NK-92 treated with Interleukin-12 subunit alpha and Interleukin-12 subunit beta, amount 100 ng/mL, for 24 hours (cell line): ENCODE results near the gene ACP7.
"Not testable (repeated sequence)": the region's sequence is repeated elsewhere in the genome, so short reads cannot be mapped to it uniquely, and the experiment has no call there.

Experiments
- DNase-seq: peaks from one replicate; lab custom pipeline; 2025; lab: John Stamatoyannopoulos, UW

Gene ACP7

DNA sequence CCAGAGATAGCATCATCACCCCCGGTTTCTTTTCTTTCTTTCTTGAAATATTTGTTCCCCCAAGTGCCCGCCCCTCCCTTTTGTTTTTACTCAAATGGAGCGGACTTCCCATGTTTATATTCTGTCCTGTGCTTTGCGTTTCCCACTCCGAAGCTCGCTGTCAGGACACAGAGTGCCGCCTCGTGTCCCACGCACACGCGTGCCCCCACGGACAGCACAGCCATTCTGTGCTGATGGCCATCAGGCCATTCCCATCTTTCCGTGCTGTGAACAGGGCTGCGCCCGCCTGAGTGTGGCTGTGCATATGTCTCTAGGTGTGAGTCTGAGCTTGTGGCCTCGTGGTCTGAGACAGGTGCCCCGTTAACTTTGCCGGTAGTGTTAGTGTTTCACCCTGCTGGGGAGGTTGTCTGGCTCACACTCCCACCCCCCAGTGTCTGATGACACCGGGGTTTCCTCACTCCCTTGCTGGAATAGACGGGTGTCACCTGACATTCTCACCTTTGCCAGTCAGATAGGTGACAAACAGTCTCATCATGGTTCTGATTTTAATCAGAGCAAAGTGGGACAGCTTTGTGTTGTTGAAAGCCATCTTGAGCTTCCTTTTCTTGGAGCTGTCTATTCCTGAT lies 48.3 kb downstream of the ACP7 start:
- no peak for DNase-seq

DNA sequence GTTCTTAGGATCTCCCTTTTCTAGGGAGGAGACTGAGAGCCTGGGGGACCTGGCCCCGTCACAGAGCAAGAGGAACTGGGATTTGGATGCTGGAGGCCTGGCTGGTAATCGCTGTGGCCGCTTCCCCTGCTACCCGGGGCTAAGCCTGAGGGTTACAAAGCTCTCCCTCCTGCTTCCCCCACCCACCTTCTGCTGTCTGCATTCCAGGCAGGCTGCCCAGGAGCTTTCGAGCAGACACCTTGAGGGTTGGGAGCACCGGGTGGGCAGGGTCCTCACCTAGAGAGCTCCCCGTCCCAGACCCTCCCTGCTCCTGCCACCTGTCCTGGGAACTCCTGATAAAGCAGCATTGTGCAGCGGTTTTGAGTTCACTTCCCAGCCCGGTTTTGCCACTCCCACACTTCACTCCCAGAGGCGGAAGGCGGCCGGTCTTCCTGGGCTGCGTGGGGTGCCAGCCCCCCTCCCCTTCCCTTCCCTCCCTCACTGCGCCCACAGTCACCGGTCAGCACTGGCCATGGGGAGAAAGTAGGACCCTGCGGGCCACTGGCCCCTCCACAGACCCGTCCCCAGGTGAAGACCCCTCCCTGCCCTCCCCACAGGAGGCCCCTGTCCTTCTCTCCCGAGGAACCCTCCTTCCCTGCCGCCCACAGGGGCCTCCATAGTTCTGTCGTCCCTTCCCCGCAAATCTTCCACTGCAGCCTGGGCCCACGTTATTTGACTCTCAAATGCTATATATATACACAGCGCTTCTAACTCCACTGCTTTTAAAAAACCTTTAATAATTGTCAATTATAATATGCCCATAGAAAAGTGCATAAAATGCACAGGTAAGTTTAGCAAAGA lies 49.5 kb downstream of the ACP7 start:
- DNase-seq, result no peak

DNA sequence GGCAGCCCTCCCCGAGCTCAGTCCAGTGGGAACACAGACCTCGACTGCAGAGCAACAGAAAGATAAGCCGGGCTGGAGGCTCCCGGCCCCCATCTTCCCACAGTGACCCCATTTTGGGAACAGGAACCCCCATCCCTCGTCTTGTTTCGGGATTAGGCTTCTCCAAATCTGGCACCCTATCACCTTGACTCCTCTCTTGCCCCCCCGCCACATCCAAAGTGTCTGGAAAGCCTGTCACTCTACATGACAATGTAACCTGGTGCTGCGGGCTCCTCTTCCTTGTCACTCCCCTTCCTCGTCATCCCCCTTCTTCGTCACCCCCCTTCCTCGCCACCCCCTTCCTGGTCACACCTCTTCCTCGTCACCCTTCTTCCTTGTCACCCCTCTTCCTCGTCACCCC lies 51.5 kb downstream of the ACP7 start:
- no peak for DNase-seq

DNA sequence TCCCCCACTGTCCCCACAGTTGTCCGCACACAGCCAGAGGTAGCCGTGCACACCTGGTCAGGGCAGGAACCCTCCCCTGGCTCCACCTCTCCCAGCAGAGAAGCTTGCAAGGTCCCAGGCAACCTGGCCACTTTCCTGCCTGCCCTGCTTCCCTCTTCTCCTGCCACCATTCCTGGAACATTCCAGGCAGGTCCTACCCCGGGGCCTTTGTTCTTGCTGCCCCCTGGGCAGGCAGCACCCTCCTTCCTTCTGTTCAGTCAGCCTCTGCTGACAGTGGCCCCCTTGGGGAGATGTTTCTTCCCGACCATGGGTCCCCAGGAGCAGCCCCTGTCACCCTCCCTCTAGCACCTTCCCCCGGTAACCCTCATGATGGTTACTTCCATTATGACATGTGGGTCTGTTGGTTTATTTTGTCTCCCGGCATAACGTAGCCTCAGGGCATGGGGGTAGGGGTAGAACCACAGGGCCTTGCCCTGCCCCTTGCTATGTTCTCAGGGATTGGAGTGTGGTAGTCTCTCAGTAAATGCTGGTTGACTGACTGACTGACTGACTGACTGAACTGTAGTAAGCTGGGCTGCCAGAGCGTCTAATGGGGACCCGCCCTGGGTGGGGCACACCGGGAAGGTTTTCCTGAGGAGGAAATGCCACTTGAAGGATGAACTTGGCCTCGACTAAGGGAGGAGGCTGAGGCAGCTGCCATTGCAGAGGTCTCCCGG lies 52.2 kb downstream of the ACP7 start:
- no peak for DNase-seq

DNA sequence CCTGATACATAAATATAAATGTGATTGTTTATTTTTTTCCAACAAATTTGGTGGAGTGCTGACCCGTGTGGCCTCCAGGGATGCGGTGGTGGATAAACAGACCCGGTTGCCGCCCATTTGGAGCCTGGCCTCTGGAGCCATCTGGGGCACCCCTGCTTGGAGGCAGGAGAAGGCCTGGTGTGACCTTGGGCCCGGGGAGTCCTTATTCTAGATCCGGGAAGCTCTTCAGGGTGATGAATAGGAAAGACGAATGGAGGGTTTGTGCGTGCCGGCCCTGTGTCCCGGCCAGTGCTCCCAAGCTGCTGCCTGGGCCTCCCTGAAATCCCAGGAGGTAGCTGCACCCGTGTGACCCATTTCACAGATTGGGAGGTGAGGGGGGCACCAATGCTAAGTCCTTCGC lies 53.0 kb downstream of the ACP7 start:
- no peak for DNase-seq

DNA sequence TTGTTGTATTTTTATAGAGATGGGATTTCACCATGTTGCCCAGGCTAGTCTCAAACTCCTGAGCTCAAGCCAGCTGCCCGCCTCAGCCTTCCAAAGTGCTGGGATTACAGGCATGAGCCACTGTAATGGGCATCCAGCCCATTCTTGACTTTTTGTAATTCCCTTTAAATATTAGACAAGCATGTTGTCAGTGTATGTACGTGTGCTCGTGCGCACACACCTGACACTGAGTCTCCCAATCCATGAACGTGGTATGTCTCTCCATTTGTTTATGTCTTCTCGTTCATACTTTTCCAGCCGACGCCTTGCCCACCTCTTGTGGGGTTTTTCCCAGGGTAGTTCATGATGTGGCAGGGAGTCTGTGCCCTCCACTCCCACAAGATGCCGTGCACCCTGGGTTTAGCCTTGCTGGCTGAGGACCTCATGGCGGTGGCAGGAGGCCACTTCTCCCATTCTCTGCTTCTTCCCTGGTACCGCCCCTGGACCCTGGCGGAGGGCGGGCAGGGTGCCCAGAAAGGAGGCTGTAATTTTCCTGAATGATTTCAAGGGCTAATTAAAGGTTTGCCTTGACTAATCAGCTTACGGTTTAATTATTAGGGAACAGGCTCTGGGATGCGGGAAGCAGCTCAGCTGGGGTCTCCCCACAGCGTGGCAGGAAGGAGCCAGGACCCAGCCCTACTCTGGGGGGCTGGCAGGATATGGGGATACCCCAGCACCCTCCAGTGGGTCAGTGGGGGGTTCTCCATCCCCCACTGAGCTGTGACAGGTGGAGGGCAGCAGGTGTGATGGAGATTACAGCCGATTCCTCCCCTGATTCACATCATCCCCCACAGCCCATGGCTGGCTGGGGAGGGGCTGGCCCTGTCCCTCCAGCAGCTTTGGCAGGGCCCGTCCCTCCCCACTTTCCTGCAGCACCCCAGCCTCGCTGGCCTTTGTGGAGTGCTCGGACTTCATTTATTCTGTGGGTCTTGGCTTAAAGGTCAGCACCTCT lies 54.3 kb downstream of the ACP7 start:
- DNase-seq, result no peak

DNA sequence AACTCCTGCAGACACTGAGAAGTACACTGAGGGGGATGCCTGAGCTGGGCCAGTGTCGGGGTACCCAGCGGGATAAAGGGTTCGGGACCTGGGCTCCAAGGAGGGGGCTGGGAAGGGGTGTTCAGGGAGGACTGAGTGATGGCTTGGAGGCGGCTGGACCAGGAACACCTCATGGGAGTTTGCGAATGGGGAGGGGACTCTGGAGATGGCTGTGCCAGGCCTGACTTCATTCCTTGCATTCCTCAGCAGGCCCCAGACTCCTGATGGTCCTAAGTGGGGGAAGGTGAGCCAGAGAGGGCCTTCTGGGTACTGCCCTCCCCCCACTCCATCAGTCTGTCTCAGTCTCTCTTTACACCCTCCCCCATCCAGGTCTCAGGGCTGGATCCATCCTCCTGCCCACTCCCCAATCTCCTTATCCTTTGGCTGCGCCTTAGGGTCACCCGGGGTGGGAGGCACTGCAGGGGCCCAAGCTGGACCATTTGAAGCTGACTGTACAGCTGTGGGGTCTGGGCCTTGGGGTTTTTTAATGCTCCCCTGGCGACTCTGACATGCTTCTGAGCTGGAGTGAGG lies 55.2 kb downstream of the ACP7 start:
- no peak for DNase-seq

DNA sequence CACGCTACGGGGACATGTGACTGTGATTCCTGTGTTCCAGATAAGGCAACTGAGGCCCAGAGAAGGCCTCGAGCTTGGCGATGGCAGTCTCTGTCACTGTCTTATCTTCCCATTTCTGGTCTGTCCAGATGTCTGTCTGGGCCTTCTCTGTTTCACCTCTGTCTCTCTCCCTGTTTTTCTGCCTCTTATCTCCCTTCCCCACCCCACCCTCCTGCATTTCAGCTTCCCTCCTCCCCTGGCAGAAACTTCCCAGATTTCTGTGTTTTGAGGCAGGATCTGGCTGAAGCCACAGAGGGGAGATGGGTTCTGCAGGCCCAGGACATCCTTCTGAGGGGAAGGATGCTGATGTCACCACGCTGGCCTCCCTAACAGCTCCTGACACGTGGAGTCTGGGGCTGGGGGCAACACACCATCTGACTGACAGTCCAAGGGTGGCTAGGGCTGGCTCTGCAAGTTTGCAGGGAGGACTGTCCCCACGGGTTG lies 55.8 kb downstream of the ACP7 start:
- no peak for DNase-seq

DNA sequence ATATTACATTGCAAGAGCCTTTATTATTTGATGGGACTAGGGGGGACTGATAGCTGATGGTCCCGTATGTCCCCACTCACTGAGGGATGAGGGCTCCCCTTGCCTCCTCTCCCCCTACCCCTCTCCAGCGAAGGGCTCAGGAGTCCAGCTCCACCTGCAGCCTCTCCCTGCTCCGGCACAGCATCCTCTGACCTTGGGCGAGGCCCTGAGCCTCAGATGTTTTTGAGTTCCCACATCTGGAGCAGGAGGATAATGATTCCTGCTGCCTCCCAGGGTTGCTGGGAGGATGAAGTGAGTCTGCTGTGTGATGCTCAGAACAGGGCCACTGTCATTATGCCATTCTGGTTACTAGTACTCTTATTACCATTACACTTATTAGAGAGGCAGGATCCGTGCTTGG lies 56.4 kb downstream of the ACP7 start:
- no peak for DNase-seq

DNA sequence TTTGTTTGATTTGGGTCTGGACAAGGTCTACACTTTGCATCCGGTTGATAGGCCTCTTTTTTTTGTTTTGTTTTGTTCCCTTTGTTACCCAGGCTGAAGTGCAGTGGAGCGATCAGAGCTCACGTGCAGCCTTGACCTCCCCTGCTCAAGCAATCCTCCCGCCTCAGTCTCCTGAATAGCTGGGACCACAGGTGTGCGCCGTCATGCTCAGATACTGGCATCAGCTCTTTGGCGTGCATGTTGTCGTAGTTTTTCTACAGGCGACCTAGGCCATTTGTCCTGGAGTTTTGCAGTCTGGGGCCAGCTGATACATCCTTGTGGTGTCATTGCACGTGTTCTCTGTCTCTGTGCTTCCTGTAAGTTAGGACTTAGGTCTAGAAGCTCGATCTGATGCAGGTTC lies 57.8 kb downstream of the ACP7 start:
- DNase-seq, result no peak

DNA sequence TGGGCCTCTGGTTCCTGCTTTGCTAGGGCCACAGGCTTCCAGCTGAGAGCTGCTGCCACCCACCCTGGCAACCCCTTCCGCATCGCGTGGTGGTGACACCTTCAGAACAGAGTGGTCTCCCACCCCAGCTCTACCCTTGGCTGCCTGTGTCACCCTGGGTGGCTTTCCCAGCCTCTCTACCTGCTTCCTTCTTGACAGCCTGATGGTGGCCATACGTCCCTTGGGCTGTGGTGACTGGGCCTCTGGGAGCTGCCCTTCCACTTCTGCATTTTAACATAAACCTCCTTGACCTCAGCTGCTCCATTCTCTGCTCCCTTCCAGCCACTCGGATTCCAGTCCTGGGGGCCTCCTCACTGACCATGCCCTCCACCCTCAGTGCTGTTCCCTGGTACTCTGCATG lies 58.5 kb downstream of the ACP7 start:
- no peak for DNase-seq

DNA sequence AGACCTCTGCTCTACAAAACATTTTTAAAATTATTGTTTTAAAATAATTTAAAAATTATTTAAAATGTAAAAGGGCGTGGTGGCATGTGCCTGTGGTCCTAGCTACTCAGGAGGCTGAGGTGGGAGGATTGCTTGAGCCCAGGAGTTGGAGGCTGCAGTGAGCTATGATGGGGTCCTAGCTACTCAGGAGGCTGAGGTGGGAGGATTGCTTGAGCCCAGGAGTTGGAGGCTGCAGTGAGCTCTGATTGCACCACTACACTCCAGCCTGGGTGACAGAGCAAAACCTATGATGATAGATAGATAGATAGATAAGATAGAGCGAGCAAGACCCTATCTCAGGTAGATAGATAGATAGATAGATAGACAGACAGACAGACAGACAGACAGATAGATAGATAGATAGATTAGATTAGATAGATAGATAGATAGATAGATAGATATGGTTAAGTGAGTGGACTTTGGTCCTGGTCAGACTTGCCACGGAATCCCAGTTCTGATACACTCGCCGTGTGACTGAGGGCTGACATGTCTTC lies 59.7 kb downstream of the ACP7 start:
- DNase-seq, result not testable (repeated sequence)

DNA sequence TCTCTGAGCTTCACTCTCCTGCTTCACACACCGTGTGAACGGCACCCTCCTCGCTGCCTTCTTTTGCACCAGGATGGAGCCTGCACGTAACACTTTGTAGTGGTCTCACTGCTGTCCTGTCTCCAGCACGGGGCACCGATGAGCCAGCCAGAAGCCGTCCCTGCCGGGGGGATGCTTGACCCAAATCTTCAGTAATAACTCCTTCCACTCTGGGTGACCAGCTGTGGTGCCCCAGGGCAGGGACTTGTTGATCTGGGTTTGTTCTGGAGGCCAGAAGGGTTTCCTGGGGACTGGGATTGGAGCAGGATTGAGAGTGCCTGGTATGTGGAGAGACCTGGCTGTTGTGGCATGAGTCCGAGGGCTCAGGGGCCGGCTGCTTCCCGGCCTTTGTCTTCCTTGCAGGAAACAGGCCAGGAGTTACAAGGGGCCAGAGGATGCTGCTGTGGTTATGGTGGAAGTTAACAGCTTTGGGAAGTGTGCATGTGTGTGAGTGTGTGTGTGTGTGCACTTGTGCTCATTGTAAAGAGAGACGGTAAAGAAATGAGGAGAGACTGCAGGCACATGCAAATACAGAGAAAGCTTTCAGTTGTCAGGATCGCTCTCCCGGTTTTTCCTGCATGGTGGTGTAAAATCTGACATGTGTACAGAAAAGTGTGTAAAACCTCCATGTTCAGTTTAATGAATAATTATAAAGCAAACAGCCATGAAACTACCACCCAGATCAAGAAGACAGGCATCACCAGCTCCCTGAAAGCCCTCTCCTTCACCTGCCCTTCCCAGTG lies 60.3 kb downstream of the ACP7 start:
- no peak for DNase-seq

DNA sequence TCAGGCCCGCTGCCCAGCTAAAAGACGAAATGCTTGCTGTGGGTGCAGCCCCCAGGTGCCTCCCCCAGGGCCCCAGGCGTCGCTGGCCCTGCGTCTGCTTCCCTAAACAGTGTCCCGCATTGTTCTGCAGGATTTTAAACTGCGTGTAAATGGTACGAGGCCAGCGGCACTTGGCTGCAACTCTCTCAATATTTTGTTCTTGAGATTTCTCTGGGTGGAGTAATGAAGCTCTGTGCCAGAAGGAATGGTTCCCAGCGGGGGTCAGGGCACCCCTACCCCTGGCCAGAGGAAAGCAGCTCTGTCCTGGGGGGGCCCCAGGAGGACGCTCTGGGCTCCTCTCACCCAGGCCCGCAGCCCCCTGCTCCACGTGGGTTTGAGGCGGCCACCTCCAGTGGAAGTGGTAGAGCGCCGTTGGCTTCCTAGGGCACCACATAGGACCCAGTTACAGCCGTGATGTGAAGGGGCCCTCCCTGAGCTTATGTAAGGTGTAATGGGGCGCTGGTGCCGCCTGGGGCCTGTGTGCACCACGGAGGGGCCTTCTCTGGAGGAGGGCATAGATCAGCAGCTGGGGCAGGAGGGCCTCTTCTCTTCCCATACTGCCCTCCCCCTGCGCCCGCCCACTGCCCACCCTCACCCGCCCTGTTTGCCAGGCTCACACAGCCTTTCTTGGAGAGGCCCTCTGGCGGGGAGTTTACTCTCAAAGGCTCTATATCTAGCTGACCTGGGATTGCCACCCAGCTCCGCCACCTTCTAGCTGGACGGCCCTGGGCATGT lies 61.2 kb downstream of the ACP7 start:
- DNase-seq, result no peak

DNA sequence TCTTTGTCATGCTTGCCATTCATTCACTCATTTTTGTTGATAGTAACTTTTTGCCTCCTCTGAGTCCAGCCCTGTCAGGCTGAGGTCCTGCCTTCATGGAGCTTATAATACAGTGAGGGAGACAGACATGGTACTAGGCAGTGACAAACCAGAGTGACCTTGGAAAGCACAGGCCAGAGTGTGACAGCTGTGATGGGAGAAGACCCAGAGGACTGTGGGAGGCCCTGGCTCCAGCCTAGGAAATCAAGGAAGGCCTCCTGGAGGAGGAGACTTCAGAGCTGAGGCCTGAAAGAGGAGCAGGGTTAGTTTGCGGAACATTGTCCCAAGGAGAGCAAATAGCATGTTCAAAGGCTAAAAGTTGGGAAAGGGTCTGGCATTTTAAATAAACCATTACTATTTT lies 61.9 kb downstream of the ACP7 start:
- no peak for DNase-seq

DNA sequence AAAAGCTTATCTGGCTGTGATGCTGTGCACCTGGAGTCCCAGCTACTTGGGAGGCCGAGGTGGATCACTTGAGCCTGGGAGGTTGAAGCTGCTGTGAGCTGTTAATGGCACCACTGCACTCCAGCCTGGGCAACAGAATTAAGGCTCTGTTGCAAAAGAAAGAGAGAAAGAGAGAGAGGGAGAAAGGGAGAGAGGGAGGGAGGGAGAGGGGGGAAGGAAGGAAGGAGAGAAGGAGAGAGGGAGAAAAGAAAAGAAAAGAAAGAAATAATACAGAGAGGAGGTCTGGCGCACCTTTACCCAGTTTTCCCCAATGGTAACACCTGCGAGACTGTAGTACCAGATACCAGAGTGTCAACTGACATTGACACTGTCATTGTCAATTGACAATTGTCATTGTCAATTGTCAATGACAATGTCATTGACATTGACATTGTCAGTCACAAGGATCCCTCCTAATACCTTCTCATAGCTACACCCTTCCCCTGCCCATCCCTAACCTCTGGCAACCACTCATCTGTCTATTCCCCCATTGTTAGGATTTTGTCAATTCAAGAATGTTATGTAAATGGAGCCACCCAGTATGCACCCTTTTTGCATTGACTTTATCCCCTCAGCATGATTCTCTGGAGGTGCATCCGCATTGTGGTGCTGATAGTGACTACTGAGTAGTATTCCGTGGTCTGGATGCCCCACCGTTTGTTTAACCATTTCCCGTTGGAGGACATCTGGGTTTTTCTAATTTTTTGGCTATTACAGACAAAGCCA lies 62.7 kb downstream of the ACP7 start:
- no peak for DNase-seq

DNA sequence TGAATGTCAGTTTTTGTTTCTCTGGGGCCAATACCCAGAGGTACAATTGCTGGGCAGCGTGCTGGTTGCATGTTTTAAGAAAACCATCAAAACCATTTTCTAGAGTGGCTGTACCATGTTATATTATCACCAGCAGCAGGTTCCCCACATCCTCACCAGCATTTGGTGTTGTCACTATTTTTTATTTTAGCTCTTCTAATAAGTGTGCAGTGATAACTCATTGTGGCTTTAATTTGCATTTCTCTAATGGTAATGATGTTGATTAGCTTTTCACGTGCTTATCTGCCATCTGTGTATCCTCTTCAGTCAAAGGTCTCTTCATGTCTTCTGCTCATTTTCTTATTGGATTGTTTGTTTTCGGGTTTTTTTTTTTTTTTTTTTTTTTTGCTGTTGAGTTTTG lies 63.3 kb downstream of the ACP7 start:
- no peak for DNase-seq

DNA sequence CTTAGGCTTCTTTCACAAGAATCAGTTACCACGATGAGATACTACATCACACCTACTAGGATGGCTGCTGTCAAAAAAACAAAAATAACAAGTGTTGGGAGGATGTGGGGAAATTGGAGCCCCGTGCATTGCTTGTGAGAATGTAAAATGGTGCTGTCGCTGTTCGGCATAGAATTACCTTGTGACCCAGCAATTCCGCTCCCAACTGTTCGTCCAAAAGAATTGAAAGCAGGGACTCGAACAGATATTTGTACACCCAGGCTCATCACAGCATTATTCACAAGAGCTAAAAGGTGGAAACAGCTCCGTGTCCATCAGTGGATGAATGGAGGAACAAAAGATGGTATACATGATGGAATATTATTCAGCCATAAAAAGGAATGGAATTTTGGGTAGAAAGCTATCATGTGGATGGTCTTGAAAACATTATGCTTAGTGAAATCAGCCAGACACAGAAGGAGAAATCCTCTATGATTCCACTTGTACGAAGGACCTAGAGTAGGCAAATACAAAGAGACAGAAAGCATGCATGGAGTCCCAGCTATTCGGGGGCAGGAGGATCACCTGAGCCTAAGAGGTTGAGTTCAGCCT lies 64.9 kb downstream of the ACP7 start:
- no peak for DNase-seq
